ENCODE measurements around the gene SRSF8.

SRSF8 gene

GRCh38 chr11:95070471-95070870 lies 3.8 kb downstream of the SRSF8 start:
- FAIRE-seq, result no peak

DNA sequence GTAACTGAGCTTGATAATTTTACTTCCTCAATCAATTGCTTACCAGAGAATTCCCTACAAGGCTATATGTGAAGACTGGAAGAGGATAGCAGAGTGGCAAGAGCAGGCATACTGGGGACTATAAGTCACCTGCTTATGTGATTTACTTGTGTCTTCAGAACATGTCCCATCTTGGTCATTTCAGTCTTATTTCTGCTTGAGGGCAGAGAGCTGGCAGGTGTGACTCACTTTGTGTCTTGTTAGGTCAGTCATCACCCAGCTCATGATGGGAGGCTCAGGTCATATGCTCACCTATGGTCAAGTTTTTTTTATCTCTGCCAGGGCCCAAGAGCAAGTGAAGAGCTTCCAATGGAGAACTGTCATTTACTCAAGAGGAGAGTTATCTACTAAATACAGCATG lies 6.2 kb downstream of the SRSF8 start:
- no peak for FAIRE-seq

DNA sequence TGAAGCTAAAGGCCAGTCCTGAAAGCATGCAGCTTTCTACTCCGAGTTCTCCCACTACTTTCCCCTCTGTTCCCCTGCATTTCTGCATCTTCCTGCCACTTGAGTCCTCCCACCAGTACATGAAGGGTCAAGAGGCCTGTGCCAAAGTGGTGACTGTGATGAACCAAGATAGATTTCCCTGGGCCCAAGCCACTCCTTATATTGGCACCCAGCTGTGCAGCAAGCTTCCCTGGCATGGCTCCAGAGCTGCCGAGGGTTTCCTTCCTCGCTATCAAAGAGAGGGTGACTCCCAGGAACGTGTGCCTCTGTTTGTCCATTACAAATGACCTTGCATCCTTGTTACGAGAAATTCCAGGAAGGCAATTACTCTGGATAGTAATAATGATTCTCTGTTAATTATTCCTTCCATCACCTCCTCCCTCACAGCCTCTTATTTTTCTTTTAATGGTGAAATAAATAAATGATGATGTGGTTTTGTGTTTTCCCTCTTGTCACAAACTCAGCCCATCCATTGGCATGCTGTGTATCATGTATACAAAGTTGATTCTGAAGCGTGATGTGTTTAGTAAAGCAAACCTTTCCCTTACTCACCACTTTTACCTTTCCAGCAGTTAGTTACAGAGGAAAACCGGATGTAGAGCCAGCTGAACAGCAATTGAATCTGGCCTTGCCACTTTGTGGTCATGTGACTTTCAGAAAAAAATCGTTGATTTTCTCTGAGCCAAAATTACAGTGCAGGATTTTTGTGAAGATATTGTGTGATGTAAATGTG lies 8.3 kb downstream of the SRSF8 start:
- no peak for FAIRE-seq

DNA sequence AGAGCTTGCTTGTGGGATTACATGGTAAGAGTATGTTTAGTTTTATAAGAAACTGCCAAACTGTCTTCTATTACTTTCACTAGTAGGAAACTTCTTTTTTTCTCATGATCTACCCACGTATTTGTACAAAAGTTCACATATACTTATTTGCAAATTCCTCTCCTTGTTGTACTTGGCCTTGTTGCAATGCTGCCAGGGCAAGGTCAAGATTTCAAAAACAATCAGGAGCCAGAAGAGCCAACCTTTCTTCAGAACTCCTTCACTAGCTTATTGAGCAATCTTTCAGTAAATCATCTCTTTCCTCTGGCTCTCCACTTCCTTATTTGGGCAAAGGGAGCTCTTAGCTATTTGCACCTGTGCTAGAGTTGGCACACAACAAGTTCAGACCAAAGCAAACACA lies 9.7 kb downstream of the SRSF8 start:
- no peak for FAIRE-seq

DNA sequence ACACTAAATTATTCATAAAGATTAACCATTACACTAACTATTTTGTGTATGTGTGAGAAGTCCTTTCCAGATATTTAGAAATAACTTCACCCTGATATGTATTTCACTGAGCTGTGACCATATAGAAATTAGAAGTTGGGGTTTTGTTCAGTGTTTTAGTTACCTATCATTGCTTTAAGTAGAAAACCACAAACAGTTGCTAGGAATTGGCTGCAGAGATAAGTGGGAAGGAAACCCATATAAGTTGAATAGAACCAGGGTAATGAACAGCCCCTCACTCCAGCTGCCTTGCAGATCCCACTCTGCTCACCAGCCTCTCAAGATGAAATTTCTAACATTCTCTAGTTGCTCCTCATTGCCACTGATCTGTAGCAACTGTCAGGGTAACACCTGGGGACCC lies 10.3 kb downstream of the SRSF8 start:
- no peak for FAIRE-seq

DNA sequence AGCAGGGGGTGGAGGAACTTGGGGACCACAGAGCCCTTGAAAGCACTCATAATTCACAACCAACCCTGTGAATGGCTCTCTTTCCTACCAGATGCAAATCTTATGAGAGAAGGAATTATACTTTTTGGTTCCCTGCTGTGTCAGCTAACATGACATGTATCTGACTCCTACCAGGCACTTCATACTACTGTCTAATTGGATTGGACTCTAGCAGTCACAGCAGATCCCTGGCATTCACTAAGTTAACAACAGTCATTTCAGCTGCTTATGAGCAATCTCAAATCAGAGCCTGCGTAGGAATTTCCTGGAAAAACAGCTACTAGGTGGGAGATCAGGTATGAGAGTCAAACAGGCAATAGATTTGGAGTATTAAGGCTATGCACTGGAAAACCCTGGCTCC lies 11.8 kb downstream of the SRSF8 start:
- FAIRE-seq, result no peak

DNA sequence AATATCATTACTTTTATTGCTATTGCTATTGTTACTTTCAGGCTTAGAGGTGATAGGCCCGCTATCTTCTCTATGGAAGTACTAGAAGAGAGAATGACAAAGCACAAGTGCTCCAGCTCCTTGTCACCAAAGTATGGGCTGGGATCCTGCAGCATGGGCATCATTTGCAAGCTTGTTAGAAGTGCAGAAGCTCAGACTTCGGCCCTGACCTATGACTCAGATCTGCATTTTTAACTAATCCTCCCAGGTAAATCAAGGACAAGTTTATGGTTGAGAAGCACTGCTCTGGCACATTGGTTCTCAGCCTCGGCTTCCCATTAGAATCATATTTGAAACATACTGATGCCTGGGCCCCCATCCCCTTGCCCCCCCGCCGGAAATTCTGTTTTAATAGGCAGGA lies 14.3 kb downstream of the SRSF8 start:
- FAIRE-seq, result no peak

GRCh38 chr11:95081412-95081811 lies 14.7 kb downstream of the SRSF8 start:
- FAIRE-seq, result no peak

- no peak for FAIRE-seq
Measured at GRCh38 chr11:95082576-95083001, 15.9 kb downstream of the SRSF8 start.

DNA sequence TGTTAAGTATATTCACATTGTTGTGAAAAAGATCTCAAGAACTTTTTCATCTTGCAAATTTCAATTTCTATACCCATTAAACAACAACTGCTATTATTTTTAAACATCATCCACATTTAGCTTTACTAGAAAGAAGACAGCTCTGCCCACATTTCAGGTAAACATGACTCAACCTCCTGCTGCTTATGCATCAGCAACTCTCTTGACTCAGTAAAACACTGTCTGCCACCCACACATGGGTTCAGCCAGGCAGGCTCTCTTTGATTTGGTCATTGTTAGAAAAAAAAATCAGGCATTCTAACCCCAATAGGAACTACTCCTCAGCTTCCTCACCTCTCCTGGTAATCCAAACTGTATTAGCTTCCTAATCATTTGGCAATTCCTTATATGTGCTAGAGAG lies 17.8 kb downstream of the SRSF8 start:
- no peak for FAIRE-seq

DNA sequence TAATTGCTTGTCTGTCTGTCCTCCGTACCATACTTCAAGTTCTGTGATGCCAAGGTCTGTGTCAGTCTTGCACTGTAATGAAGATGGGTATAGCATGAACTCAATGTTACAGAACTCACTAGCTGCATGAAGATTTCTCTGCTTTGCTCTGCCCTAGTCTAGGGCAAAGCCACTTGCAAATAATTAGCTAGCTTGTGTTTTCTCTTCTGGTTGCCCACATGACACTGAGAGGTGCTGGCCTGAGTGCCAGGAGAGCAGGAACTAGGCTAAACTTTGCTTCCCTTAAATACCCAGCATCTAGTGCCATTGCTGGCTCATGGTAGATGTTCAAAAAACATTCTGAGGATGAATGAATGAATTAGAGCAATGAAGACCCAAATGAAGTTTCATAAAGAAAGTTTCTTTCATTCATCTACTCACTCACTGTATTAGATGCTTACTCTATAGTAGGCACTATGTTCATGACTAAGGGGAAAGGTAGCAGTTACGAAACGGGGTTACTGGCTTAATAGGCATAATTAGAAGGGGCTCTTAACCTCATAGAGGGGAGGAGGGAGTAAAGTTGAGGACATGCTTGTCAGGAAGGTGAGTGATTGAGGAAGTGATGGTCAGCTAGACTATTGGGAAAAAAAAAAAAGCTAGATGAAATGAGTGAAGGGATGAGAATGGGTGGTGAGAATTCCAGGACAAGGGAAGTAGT lies 18.5 kb downstream of the SRSF8 start:
- FAIRE-seq, result no peak

- FAIRE-seq, result no peak
Measured at GRCh38 chr11:95086151-95086550, 19.4 kb downstream of the SRSF8 start.

DNA sequence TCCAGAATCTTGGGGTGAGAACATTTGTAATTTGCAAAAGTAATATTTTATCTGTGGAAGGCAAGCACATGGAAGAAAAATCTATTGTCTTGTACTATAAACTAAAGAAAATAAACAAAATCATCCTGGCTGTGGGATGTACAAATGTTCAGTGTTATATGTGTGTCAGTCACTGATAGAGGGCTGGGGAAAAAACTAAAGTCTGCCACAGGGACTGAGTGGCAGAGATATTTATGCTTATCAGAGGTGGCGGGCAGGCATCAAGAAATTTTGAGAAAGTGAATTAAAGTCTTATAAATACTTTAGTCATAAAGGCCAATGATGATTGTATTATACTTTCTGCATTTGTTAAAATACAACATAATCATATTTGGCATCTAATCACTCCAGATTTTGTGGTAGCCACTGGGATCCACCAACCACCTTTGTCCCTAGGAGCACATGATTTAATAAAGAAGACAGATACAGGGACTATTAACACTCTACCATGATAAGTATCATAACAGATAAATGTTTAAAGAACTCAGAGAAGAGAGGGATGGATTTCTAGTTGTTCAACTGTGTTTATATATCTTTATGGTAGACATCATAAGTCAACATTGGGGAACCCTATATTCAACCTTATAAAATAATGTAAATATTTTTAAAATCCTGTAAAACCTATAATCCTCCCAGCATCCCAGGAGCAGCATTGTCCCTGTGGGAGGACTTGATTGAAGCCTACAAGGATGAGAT lies 20.3 kb downstream of the SRSF8 start:
- FAIRE-seq, result no peak

DNA sequence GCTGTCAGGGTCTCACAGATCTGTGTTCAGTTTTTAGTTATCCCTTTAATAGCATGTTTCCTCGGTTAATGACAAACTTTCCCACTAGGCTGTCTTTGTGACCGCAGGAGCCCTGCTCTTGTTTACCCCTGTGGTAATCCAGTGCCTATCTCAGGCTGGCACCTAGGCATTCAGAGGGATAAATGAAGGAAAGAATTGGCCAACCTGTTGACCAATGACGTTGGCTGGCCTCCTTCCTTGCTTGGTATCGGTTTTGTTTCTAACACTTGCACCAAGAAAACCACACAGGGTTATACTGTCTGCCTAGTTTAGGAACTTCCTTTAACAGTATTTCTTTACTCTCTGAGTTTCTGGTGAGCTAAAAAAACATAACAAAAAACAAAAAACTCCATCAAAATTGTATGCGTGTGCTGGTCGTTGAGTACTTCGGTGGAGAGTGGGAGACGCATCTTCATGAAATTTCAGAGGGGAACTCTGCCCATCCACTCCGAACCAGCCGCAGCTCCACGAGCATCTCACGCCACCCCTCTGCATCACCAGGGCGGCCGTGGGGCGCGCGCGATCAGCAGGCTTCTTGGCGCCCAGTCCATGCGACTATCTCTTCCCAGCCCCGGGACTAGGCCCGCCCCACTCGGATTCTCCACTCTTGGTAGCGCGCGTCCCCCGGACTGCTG lies 22.4 kb downstream of the SRSF8 start:
- no peak for FAIRE-seq

DNA sequence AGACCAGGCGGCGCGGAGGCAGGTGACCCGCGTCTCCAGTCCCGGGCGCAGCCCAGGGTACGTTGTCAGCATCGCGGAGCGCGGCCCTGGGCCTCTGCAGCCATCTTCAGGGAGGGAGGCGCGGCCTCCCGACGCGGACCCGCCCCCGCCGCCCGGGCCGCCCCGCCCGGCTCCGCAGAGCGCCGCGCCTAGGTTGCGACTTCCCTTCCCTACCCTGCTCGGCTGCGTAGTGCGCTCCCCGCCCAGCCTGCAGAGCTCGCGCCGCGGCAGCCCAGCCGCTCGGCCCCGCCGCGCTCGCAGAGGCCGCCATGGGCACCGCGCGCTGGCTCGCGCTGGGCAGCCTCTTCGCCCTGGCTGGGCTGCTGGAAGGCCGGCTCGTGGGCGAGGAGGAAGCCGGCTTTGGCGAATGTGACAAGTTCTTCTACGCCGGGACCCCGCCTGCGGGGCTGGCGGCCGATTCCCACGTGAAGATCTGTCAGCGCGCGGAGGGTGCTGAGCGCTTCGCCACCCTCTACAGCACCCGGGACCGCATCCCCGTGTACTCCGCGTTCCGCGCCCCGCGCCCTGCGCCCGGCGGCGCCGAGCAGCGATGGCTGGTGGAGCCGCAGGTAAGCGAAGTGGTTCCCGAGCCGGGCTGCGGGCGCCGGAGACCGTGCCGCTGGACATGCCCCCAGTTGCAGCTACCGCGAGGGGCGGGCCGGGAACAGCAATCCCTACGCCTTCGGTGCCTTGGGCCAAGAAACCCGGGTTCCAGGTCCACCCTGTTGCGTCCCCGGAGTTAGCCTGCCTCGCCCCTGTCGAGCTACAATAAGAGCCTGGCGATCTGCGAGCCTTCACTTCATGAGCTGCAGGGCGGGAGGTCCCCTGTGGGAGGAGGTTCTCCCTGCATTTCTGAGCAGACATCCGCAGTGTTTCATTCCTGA lies 23.2 kb downstream of the SRSF8 start, which contains the start of gene ENDOD1:
TSS of gene ENDOD1 (plus strand) at position 227 of the 923 bp plus-strand sequence. CDS start at position 309, 82 bp downstream.
- FAIRE-seq, result no peak

GRCh38 chr11:95091663-95092180 lies 25.0 kb downstream of the SRSF8 start:
- no peak for FAIRE-seq

DNA sequence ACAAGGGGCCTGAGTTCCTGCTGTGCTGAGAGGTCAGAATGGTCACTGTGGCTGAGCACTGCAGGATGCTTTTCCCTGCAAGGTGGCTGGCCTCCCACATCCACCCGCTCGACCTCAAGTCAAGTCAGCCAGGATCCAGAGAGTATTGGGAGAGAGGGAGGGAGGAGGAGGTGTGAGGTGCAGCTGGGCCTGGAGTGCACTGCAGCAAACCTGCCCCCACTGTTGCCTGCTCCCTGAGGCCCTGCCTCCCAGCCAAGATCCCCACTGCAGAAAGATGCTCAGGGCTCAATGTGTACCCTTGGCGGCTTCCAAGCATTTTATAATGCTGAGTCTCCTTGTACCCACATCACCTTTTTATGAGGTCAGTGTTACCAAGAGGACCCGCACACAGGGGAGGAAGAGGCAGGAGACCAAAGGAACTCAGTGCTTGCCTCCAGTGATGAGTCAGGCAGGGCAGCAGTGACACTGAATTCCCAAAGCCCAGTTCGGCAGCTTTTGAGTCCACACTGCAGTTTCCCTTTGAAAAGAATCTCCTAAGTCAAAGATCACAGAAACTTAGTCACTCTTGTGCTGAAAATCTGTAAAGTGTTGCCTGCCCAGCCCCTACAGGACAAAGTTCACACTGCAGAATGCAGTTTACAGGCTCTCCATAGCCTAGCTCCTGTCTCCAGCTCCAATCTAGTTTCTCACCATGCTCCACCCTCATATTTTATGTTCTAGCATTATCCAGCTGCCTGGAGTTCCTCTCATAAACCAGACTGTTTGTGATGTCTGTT lies 26.0 kb downstream of the SRSF8 start:
- FAIRE-seq, result no peak

DNA sequence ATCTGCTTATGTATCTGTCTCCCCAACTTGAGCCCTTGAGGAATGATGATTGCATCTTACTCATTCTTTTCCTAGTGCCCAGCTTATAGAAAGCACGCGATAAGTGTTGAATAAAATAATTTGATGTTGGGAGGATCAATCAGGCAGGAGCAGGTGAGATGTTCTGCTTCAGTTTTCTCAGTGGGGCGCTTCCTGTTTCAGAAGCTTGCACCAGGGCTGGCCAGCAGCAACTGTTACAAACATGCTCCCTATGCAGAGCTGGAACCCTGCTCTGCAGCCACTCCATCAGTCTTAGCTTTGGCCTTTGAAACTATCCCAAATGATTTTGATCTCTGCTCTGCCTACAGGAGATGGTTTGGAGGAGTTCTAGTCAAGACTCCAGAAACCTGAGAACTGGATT lies 26.8 kb downstream of the SRSF8 start:
- FAIRE-seq, result no peak

- no peak for FAIRE-seq
Measured at GRCh38 chr11:95095858-95096587, 29.3 kb downstream of the SRSF8 start.

DNA sequence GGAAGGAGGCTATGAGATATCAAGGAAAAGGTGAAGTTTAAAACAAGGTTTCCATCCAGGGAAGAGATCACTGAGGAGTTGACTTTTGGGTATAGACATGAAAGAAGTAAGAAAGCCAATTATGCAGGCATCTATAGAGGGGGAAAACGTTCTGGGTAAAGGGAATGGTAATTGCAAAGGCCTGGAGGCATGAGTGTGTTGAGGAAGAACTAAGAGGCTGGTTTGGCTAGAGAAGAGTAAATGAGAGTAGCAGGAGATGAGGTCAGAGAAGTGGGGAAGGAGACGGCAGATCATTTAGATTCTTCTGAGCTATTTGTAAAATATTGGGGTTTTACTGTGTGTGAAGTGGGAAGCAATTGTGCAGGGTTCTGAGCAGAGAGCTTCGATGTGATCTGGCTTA lies 30.5 kb downstream of the SRSF8 start:
- FAIRE-seq, result no peak

Data from A204.1 (cell line).